SK-N-SH (cell line): Measurements from ENCODE around the gene FAM78A.

Experiments used
- CTCF ChIP-seq: fragments of 200-600 bp; sonication (generic); IDR thresholded peaks from 2 replicates; pipeline ENCODE4 v1.6.1; 2017; ENCODE audit warnings: antibody characterized with exemption, mild to moderate bottlenecking, moderate library complexity
- EZH2phosphoT487 ChIP-seq: fragments of 200-600 bp; sonication (generic); IDR thresholded peaks from 2 replicates; pipeline ENCODE4 v1.6.1; 2017; ENCODE audit warnings: low read depth, mixed run types, mild to moderate bottlenecking, antibody characterized with exemption, moderate library complexity, borderline replicate concordance
- JUND ChIP-seq: IDR thresholded peaks from 2 replicates; pipeline ENCODE4 v1.4.0; 2012
- MAX ChIP-seq: IDR thresholded peaks from 2 replicates; pipeline ENCODE4 v1.4.0; 2012; ENCODE audit warnings: low read depth
- NFIC ChIP-seq: IDR thresholded peaks from 2 replicates; pipeline ENCODE4 v1.4.0; 2012; ENCODE audit warnings: borderline replicate concordance
- POLR2AphosphoS5 ChIP-seq: IDR thresholded peaks from 2 replicates; pipeline ENCODE4 v1.6.1; 2012; ENCODE audit warnings: low read depth, low read length
- RFX5 ChIP-seq: IDR thresholded peaks from 2 replicates; pipeline ENCODE4 v1.6.1; 2012; ENCODE audit warnings: mild to moderate bottlenecking, improper control_type of control experiment, low read length
- USF2 ChIP-seq: fragments of 150-350 bp; IDR thresholded peaks from 2 replicates; pipeline ENCODE4 v1.6.1; 2017; ENCODE audit warnings: antibody characterized with exemption, low read length, low read depth, borderline replicate concordance

- TF ChIP-seq JUND, result no peak
- TF ChIP-seq RFX5, result no peak
- no peak for TF ChIP-seq CTCF
- no peak for TF ChIP-seq POLR2AphosphoS5
- no peak for TF ChIP-seq USF2
- TF ChIP-seq EZH2phosphoT487, result no peak
- TF ChIP-seq MAX, result no peak
- no peak for TF ChIP-seq NFIC
Observed at GRCh38 chr9:131308452-131308851, 32.1 kb upstream of the FAM78A start.
